IPS-20b (cell line): ENCODE measurements around the gene LAMB1.
"Not testable (repeated sequence)": the region's sequence is repeated elsewhere in the genome, so short reads cannot be mapped to it uniquely, and the experiment has no call there.

Experiments
- H3K27ac ChIP-seq: one replicate; pipeline ENCODE4 v1.5.1; 2013; ENCODE audit warnings: low read length
- H3K27me3 ChIP-seq: 2 replicates; pipeline ENCODE4 v1.6.1; 2013; ENCODE audit warnings: mild to moderate bottlenecking, low read length, inconsistent platforms; ENCODE audit not compliant: insufficient read depth
- H3K36me3 ChIP-seq: 2 replicates; pipeline ENCODE4 v1.6.1; 2013; ENCODE audit warnings: low read depth, mild to moderate bottlenecking, inconsistent platforms, low read length, moderate library complexity; ENCODE audit not compliant: insufficient read depth
- H3K4me1 ChIP-seq: 2 replicates; pipeline ENCODE4 v1.6.1; 2013; ENCODE audit warnings: mild to moderate bottlenecking, control low read depth, inconsistent platforms, low read length, moderate library complexity; ENCODE audit not compliant: insufficient read depth
- H3K4me3 ChIP-seq: 2 replicates; pipeline ENCODE4 v1.5.1; 2013; ENCODE audit warnings: mild to moderate bottlenecking, low read length, inconsistent platforms
- H3K9ac ChIP-seq: 2 replicates; pipeline ENCODE4 v1.6.1; 2013; ENCODE audit warnings: low read depth, mild to moderate bottlenecking, inconsistent platforms, low read length, moderate library complexity
- H3K9me3 ChIP-seq: 2 replicates; pipeline ENCODE4 v1.6.1; 2013; ENCODE audit warnings: mild to moderate bottlenecking, low read depth, low read length, inconsistent platforms; ENCODE audit not compliant: insufficient read depth

Gene LAMB1

DNA sequence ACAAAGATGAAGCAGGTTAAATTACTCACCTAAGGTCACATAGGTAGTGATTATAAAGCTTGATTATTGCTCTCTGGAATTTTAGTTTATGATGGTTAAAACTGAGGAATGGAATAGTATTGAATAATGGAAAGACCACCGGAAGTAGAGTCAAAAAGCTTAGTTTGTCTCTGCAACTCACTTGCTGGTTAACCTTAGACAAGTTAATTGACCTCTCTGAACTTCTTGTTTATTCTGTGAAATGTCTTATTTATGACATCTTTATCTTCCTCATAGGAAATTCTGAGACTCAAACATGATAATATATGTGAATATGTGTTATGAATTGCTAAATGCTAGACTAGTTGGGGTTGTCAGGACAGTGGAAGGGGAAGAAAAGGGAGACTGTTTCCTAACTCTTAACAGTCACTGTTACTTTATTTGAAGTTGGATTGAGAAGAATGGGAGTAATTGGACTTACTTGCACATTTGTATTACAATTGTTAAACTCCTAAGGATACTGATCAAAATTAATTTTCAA lies 102.4 kb downstream of the LAMB1 start:
- peaks cover 4% of the 10 kb centered on the region; the same call in 1 of the 2 replicates for H3K4me1 ChIP-seq
- H3K4me3 ChIP-seq: no peak overlapping the region
- no peaks in the 10 kb centered on the region for H3K9me3 ChIP-seq
- H3K27ac ChIP-seq: no peak overlapping the region
- H3K9ac ChIP-seq: no peak overlapping the region
- no peaks in the 10 kb centered on the region for H3K27me3 ChIP-seq
- H3K36me3 ChIP-seq: peaks cover 52% of the 10 kb centered on the region

- Histone ChIP-seq H3K4me1 (peaks cover 4% of the 10 kb centered on the region; the same call in 1 of the 2 replicates), H3K9me3 (no peaks in the 10 kb centered on the region), H3K27ac (no peak overlapping the region), H3K4me3 (no peak overlapping the region), H3K9ac (no peak overlapping the region), H3K27me3 (no peaks in the 10 kb centered on the region), H3K36me3 (peaks cover 52% of the 10 kb centered on the region)
These were observed 103.9 kb downstream of the LAMB1 start for GRCh38 chr7:107898997-107899594.

GRCh38 chr7:107892367-107892741 lies 110.6 kb downstream of the LAMB1 start:
- not testable (repeated sequence) for H3K27ac ChIP-seq, H3K9me3 ChIP-seq, H3K4me1 ChIP-seq, H3K27me3 ChIP-seq
- H3K9ac ChIP-seq: peak overlapping the region; percentile 72; the same call in 1 of the 2 replicates
- peak overlapping the region; percentile 91 for H3K4me3 ChIP-seq
- H3K36me3 ChIP-seq: peaks cover 41% of the 10 kb centered on the region

DNA sequence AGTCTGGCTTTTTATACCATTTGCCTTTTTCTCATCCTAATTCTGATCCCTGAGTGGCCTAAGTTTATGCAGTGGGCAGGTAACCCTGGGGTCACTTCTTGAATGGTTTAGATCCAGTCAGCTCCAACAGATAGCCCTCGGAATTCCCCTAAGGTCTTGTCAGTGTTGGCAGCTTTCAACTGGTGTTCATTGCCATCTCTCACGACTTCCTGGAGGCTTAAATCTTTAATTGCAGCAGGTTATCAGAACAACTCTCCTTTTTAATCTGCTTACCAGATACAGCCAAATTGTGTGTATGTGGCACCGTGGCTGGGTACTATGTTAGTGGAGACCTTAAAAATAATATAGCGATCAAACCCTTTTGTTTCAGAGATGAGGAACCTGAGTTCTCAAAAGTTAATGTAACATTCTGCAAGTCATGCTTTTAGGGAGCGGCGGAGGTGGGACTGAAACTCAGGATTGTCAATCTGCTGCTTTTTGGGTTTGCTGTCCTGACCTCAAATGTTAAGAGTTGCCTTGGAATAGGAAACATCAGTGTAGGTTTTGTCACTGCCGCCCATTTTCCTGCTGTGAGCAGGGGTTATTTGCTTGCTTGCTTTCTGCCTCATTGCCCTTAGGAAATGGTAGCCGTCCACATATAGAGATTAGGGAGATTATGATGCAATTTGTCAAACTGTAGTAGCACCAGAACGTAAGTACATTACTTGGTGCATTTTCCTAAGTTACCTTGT lies 111.2 kb downstream of the LAMB1 start:
- H3K4me1 ChIP-seq: peaks cover 10% of the 10 kb centered on the region; the same call in 1 of the 2 replicates

GRCh38 chr7:107890962-107891635 lies 111.9 kb downstream of the LAMB1 start, which contains the start of gene DLD:
Gene DLD, plus strand, starts transcription at chr7:107891183. Its CDS starts 68 bp downstream, at chr7:107891251.
- H3K9ac ChIP-seq: peak within 1 kb of the TSS; percentile 72
- H3K27me3 ChIP-seq: no peaks in the 10 kb centered on the region
- peak within 1 kb of the TSS; percentile 91 for H3K4me3 ChIP-seq
- no peak within 1 kb of the TSS for H3K27ac ChIP-seq
- H3K4me1 ChIP-seq: peaks cover 10% of the 10 kb centered on the region; the same call in 1 of the 2 replicates
- H3K36me3 ChIP-seq: peaks cover 33% of the 10 kb centered on the region
- no peaks in the 10 kb centered on the region for H3K9me3 ChIP-seq

More for the DNA sequence above, 111.2 kb downstream of the LAMB1 start:
- Histone ChIP-seq H3K9ac (peak overlapping the region; percentile 72), H3K9me3 (no peaks in the 10 kb centered on the region), H3K36me3 (peaks cover 37% of the 10 kb centered on the region), H3K27ac (no peak overlapping the region), H3K27me3 (no peaks in the 10 kb centered on the region), H3K4me3 (peak overlapping the region; percentile 91)

DNA sequence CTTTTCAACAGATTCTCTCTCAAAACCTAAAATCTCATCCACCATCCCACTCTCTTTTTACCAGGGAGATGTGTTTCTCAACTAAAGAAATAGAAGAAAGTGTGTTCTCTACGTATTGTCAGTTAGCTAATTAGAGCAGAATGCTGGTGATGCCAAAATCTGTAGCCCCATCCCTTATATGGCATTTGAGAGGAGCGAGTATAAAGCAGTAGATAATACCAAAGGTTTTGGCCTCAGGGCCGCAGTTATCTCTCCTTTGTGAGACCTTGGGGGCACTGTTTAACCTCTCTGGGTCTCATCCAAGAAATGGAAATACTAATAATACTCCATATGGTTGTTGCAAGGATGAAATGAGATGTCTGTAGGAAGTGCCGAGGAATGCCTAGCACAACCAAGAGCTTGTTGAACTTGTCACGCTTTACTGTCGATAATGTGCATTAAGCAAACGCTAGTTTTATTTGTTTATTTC lies 112.4 kb downstream of the LAMB1 start:
- Histone ChIP-seq H3K9ac (peak overlapping the region; percentile 72; the same call in 1 of the 2 replicates), H3K27ac (no peak overlapping the region), H3K36me3 (peaks cover 27% of the 10 kb centered on the region), H3K9me3 (no peaks in the 10 kb centered on the region), H3K4me3 (peak overlapping the region; percentile 91), H3K27me3 (no peaks in the 10 kb centered on the region), H3K4me1 (peaks cover 10% of the 10 kb centered on the region; the same call in 1 of the 2 replicates)

DNA sequence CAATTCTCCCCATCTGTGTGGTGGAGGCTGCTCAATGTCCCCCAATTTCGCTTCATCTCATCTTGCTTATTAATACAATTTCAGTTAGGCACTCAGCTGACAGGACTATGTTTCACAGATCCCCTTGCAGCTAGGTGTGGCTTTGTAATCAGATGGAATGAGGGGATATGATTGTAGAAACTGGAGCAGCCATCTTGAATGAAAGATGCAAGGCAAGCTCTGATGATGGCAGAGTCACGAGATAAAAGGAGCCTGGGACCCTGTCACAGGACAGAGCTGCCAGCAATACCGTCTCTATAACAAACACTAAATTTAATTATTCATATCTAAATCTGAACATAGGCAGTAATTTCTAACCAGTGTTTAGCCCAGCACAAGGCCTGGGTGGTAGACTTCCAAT lies 113.0 kb downstream of the LAMB1 start:
- H3K4me3 ChIP-seq: no peak overlapping the region
- peaks cover 22% of the 10 kb centered on the region for H3K36me3 ChIP-seq
- no peaks in the 10 kb centered on the region for H3K27me3 ChIP-seq
- H3K4me1 ChIP-seq: peaks cover 10% of the 10 kb centered on the region; the same call in 1 of the 2 replicates
- no peaks in the 10 kb centered on the region for H3K9me3 ChIP-seq
- no peak overlapping the region for H3K27ac ChIP-seq
- no peak overlapping the region for H3K9ac ChIP-seq

- H3K4me1 ChIP-seq, H3K36me3 ChIP-seq, H3K9me3 ChIP-seq, H3K4me3 ChIP-seq, H3K27me3 ChIP-seq, H3K27ac ChIP-seq, H3K9ac ChIP-seq: not testable (repeated sequence)
These were observed 115.1 kb downstream of the LAMB1 start for GRCh38 chr7:107887827-107888226.

DNA sequence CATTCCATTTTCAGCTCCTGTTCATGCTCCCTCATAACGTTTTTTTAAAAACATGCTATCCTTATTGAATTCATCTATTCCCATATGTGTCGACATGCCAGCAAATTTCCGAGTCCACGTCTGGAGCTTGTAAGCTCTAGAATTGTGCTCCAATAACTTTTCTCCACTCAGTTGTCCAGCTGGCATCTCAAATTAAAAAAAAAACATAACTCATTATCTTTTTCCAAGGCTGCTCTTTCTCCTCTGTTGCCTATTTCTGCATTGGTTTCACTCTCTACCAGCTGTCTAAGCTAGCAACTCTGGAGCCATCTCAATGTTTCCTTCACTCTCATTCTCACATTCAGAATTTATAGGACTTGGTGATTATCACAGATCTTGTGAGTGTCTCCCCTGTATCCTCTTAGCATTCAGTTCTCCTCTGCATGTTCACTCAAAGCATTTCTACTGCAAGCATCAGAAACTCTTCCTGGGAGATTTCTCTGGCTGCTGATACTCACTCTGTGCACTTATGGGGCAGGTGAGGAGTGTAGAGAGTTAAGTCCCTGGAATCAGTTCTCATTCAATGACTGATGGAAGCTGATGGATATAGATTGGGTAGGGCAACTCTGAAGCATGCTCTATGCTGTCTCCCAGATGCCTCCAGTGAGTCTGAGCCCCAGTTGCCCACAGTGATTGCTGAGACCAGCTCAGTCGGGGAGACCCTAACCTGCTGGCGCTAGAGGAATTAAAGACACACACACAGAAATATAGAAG lies 118.7 kb downstream of the LAMB1 start:
- no peaks in the 10 kb centered on the region; the same call in 1 of the 2 replicates for H3K27me3 ChIP-seq
- H3K9me3 ChIP-seq: no peaks in the 10 kb centered on the region
- H3K36me3 ChIP-seq: no peaks in the 10 kb centered on the region
- H3K9ac ChIP-seq: no peak overlapping the region
- H3K4me3 ChIP-seq: no peak overlapping the region
- no peaks in the 10 kb centered on the region for H3K4me1 ChIP-seq
- no peak overlapping the region for H3K27ac ChIP-seq

- H3K4me1 ChIP-seq: no peaks in the 10 kb centered on the region
- no peaks in the 10 kb centered on the region; the same call in 1 of the 2 replicates for H3K27me3 ChIP-seq
- H3K4me3 ChIP-seq: no peak overlapping the region
- H3K36me3 ChIP-seq: no peaks in the 10 kb centered on the region
- H3K27ac ChIP-seq: no peak overlapping the region
- no peak overlapping the region for H3K9ac ChIP-seq
- no peaks in the 10 kb centered on the region for H3K9me3 ChIP-seq
These were observed 120.2 kb downstream of the LAMB1 start for GRCh38 chr7:107882766-107883165.
